ENCODE results near the gene CCPG1.
"Not testable (repeated sequence)": the region's sequence is repeated elsewhere in the genome, so short reads cannot be mapped to it uniquely, and the experiment has no call there.

Gene CCPG1, protein sequence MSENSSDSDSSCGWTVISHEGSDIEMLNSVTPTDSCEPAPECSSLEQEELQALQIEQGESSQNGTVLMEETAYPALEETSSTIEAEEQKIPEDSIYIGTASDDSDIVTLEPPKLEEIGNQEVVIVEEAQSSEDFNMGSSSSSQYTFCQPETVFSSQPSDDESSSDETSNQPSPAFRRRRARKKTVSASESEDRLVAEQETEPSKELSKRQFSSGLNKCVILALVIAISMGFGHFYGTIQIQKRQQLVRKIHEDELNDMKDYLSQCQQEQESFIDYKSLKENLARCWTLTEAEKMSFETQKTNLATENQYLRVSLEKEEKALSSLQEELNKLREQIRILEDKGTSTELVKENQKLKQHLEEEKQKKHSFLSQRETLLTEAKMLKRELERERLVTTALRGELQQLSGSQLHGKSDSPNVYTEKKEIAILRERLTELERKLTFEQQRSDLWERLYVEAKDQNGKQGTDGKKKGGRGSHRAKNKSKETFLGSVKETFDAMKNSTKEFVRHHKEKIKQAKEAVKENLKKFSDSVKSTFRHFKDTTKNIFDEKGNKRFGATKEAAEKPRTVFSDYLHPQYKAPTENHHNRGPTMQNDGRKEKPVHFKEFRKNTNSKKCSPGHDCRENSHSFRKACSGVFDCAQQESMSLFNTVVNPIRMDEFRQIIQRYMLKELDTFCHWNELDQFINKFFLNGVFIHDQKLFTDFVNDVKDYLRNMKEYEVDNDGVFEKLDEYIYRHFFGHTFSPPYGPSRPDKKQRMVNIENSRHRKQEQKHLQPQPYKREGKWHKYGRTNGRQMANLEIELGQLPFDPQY

GRCh38 chr15:55408012-55408928, at the start of gene CCPG1, which contains the start of gene PIERCE2:
CCPG1 (minus strand) TSS chr15:55408359; CDS start chr15:55389424, 18,935 bp downstream.
PIERCE2 (plus strand) TSS chr15:55408495; CDS start chr15:55408769, 274 bp downstream.
- DNase-seq, result peak; percentile 100

DNA sequence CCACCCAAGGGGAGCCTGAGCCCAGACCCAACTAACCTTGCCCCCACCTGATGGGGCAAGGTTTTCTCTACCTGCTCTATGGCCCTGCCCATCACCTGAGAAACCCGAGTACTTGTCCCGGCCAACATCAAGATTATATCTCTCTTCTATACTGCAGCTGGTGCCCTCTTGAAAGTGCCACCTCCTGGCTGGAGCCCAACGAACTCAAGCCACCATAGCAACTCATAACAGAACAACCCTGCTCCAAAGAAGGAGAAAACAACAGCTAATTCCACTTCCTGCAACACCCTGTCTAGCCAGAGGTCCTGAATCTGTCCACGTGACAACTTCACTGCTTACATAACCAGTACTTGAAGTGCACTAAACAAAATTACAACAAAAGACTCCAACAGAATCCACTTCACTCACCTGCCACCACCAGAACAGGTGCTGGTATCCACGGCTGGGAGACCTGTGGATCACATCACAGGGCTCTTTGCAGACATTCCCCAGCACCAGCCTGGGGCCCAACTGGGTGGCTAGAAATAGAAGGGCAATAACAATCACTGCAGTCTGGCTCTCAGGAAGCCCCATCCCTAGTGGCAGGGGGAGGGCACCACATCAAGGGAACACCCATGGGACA, 49.4 kb upstream of the CCPG1 start:
- DNase-seq, result no peak

DNA sequence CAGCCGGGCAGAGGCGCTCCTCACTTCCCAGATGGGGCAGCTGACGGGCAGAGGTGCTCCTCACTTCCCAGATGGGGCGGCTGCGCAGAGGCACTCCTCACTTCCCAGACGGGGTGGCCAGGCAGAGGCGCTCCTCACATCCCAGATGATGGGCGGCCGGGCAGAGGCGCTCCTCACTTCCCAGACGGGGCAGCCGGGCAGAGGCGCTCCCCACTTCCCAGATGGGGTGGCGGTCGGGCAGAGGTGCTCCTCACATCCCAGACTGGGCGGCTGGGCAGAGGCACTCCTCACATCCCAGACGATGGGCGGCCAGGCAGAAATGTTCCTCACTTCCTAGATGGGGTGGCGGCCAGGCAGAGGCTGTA, 38.9 kb upstream of the CCPG1 start:
- DNase-seq, result not testable (repeated sequence)

DNA sequence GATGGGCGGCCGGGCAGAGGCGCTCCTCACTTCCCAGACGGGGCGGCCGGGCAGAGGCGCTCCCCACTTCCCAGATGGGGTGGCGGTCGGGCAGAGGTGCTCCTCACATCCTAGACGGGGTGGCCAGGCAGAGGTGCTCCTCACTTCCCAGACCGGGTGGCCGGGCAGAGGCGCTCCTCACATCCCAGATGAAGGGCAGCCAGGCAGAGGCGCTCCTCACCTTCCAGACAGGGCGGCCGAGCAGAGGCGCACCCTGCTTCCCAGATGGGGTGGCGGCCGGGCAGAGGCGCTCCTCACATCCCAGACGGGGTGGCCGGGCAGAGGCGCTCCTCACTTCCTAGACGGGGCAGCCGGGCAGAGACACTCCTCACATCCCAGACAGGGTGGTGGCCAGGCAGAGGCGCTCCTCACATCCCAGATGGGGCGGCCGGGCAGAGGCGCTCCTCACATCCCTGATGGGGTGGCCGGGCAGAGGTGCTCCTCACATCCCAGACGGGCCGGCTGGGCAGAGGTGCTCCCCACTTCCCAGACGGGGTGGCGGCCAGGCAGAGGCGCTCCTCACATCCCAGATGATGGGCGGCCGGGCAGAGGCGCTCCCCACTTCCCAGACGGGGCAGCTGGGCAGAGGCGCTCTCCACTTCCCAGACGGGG, 38.3 kb upstream of the CCPG1 start:
- not testable (repeated sequence) for DNase-seq

DNA sequence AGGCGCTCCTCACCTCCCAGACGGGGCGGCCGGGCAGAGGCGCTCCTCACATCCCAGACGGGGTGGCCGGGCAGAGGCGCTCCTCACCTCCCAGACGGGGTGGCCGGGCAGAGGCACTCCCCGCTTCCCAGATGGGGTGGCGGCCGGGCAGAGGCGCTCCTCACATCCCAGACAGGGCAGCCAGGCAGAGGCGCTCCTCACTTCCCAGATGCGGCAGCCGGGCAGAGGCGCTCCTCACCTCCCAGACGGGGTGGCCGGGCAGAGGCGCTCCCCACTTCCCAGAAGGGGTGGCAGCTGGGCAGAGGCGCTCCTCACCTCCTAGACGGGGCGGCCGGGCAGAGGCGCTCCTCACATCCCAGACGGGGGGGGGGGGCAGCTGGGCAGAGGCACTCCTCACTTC, 37.8 kb upstream of the CCPG1 start:
- not testable (repeated sequence) for DNase-seq

GRCh38 chr15:55443141-55443540, 35.0 kb upstream of the CCPG1 start:
- not testable (repeated sequence) for DNase-seq

DNA sequence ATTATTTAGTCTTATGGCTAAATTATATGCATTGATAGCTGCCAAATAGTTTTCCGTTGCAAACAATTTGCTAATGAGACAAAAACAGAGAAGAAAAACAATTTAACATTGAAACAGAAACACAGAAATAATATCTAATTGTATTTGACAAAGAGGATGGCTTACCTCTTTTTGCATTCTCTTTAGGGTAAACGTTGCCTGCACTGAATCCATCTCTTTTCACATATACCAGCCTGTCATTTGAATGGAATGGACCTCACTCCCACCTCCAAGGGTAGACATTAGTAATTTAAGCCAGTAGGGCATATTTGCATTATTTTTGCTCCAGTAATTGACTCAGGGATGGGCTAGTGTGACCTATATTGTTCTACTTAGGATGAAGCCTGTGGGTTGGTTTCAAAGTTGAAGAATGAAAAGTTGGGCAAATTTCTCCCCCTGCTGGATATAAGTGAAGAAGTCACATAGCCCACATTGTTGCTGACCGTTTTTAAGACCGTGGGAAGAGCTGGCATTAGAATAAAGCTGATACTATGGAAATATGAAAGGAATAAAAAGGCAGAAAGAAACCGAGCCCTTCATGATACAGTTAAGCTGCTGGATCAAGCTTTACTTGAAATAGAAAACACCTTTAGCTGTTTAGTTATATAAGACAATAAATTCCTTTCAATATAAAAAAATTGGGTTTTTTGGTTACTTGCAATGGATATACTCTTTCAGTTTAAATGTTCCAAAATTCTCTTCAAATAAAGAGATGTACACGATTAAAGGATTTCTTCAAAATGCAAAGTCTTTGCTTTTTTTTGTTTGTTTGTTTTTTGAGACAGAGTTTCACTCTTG, 27.0 kb upstream of the CCPG1 start:
- peak; percentile 55 to 84 for DNase-seq

GRCh38 chr15:55422089-55422488, 13.9 kb upstream of the CCPG1 start:
- DNase-seq, result no peak

- peak; percentile 60 to 89 for DNase-seq
These were observed 12.2 kb upstream of the CCPG1 start for GRCh38 chr15:55420171-55420866.

DNA sequence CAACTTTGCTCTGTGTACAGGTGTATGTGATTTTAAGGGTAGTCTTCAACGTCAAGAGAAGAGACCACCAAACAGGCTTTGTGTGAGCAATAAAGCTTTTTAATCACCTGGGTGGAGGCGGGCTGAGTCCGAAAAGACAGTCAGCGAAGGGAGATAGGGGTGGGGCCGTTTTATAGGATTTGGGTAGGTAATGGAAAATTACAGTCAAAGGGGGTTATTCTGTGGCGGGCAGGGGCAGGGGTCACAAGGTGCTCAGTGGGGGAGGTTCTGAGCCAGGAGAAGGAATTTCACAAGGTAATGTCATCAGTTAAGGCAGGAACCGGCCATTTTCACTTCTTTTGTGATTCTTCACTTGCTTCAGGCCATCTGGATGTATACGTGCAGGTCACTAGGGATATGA, 9.5 kb upstream of the CCPG1 start:
- not testable (repeated sequence) for DNase-seq

- not testable (repeated sequence) for DNase-seq
These were observed 817 bp upstream of the CCPG1 start for GRCh38 chr15:55408976-55409375.

DNA sequence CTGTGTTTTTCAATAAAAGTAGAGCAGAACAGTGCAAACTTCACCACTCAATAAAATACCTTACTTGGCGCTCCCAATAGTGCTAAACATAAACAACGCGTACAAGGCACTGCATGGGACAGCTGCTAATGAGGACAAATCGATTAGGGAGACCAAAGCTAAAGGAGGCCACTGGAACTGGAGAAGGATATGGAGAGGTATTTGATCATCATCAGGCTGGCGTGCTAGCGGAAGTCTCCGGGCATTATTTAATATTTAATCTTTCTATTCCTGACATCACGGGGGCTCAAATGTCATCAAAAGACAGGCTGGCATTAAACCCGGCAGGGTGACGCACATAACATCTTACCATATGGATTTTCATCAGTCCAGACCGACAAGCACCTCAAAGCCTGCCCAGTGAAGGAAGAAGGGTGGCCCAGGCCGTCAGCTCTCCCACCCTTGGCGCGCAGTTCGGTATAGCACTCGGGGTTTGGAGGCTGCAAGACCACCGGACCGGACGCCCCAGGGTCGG, 604 bp downstream of the CCPG1 start:
- DNase-seq, result peak; percentile 80 to 93

DNA sequence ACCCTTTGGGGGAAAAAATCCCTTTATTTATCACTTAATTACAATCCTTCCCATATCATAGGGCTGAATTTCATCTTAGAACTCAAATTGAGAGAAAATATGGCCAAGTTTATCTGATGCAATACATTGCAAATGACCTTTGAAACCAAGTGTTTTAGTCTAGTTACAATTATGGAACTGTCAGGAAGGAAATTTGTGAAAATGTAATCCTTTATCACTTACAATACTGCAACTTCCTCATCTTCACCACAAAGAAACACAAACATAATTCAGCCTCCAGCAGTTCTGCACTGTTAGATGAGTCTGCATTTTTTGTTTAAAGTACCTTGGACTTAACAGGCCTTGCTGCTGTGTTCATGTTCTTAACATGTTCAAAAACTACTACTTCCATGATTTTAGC, 4.6 kb downstream of the CCPG1 start:
- no peak for DNase-seq

DNA sequence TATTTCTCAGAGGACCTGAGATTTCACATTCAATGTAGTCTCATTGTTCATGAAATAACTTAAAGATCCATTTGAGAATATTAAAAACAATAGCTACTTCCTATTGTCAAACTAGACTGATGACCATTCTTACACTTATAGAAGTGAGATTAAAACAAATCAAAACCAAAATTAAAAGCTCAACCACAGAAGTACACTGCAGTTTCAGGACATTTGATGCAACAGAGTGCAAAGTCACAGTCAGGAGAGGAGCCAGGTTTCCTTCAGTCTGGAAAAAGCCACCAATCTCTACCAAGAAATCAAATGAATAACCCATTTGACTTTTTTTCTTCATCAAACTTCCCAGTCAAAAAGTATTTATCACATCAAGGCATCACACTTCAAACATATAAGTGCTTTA, 5.5 kb downstream of the CCPG1 start:
- DNase-seq, result no peak

DNA sequence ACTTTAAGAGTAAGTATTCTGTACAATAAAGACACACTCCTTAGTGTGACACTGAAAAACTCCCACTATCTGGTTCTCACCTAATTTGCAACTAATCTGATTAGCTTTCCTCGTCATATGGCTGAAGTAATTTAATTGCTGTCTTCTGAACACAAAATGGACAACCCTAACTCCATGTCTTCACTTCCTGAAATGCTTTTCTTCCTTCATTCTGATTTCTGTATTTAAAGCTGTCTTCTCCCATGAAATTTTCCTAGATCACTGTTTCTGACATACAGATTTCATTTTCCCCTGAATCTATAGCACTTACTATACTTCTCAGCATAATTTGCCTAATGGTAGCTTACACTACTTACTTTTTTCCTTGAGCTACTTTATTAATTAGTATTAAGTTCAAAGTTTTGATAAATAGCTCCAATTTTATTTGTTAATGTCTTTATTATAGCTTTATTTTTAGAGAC, 6.3 kb downstream of the CCPG1 start:
- DNase-seq, result peak in 1 of 2 experiments; percentile 12

- DNase-seq, result not testable (repeated sequence)
These were observed 8.1 kb downstream of the CCPG1 start for GRCh38 chr15:55400050-55400449.

GRCh38 chr15:55398243-55398642, 9.9 kb downstream of the CCPG1 start:
- no peak for DNase-seq

- DNase-seq, result no peak
These were observed 13.5 kb downstream of the CCPG1 start for GRCh38 chr15:55394694-55395093.

DNA sequence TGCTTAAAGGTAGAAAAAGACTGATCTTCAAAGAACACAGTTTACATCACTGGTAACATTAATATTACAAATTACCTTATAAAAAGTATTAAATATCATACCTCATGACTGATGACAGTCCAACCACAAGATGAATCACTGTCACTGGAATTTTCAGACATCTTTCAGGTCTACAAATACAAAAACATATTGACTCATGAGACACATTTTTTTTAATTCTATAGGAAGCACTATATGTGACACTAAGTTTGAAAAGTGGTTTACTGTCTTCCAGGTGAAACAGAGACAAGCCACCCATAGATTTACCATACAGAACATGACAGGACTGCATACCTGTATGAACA, 18.9 kb downstream of the CCPG1 start:
- DNase-seq, result no peak

DNA sequence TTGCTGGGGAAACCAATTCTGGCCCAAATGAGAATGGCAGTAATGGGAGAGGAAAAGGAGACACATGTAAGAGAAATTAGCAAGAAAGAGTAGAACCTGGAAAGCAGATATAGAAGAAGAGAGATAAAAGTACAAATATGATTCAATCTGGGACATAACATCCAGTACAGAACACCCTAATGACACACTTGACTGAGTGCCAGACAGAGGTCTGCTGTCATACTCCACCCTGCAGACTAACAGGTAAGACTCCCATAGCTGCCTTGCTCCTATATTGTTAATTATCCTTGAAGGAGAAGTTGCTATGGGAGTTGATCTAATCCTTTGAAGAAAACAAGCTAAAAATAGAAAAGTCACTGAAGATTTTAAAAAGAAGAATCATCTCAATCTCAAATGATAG, 21.1 kb downstream of the CCPG1 start:
- no peak for DNase-seq
